ENCODE data around the gene MBP.

MBP gene

DNA sequence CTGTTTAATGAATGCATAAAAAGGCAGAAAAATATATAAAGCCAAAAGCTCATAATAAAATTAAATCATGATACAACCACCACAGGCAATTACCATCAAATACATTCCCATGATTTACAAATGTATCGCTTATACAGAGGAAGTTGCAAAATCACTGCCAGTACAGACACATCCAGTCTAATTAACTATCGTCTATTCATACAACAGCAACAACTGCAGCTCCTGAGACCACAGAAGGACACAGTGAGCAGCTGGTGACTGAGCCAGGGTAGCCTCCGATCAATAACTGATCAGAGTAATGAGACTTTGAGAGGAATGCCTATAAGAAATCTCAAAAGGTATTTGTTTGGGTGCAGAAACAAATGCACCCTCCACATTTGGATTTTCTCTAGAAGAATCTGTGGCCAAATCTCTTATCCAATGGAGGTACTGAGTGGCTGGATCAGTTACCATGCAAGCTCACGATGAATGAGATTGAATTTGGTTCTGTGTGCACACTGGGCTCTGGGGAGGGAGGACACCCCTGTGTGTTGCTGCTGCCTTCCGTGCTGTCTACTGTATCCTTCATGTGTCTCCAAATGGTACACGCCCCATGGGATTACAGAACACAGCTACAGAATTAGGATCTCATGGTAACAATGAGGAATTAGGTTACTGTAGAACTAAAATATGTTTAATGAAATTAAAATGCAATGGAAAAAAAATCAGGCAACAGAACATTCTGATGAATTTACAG is 119.6 kb downstream of the MBP start:
- CTCF ChIA-PET, result interaction anchor here (1.2 to 4.5 kb wide), 4 partner anchors 10 to 199 kb away, joined by 3 to 28 read pairs (median 13); no protein-coding TSS in a partner anchor
- POLR2A ChIA-PET, result no interaction called here
- no peak overlapping the region for H3K4me3 ChIP-seq (ENCODE audit: low read depth, low read length)
- no peak for DNase-seq (ENCODE audit: low read depth, low spot score)
- TF ChIP-seq, protein P1, sequence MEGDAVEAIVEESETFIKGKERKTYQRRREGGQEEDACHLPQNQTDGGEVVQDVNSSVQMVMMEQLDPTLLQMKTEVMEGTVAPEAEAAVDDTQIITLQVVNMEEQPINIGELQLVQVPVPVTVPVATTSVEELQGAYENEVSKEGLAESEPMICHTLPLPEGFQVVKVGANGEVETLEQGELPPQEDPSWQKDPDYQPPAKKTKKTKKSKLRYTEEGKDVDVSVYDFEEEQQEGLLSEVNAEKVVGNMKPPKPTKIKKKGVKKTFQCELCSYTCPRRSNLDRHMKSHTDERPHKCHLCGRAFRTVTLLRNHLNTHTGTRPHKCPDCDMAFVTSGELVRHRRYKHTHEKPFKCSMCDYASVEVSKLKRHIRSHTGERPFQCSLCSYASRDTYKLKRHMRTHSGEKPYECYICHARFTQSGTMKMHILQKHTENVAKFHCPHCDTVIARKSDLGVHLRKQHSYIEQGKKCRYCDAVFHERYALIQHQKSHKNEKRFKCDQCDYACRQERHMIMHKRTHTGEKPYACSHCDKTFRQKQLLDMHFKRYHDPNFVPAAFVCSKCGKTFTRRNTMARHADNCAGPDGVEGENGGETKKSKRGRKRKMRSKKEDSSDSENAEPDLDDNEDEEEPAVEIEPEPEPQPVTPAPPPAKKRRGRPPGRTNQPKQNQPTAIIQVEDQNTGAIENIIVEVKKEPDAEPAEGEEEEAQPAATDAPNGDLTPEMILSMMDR (IDR thresholded peaks at IDR 0.05; ENCODE audit: insufficient read depth, low read length, missing control alignments), result no peak

DNA sequence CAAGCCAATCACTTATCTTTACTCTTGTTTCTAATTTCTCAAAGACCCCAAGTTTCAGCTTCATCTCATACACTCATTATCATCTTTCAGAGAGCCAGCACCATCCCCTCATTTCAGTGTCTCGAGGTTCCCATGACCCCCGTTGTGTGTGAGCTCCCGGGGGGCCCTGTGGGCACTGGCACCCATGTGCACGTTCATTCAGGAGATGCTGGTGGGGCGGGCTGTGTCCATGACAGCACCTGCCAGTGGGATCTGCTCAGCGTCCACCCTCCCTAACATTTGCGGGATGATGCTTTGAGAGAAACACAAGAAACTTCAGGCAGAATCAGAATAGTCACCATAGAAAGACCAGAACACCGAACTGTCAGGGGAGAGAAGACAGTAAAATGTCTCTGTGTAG is 120.5 kb downstream of the MBP start:
- no peak overlapping the region for H3K4me3 ChIP-seq (ENCODE audit: low read depth, low read length)
- DNase-seq (ENCODE audit: low read depth, low spot score), result no peak
- CTCF ChIA-PET, result interaction anchor here (1.2 to 4.5 kb wide), 4 partner anchors 9 to 200 kb away, joined by 3 to 28 read pairs (median 13); no protein-coding TSS in a partner anchor
- TF ChIP-seq, protein P1 (IDR thresholded peaks at IDR 0.05; ENCODE audit: insufficient read depth, low read length, missing control alignments), result no peak
- POLR2A ChIA-PET, result no interaction called here

DNA sequence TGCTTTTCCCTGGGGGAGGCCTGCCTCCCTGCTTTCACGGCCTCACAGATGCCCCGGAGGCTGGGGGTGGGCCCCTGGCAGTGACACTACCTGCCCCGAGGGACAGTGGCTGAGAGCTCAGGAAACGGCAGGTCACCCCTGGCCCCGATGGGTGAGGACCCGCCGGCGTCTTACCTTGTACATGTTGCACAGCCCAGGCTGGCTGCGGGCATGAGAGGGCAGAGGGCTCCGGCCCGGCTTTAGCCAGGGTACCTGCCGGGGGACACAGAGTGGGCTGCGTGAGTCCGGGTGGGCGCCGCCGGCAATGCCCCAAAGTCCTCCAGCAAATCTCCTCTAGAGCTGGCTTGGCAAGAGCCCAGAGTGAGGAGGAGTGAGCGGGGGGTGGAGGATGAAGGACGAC is 122.9 kb downstream of the MBP start:
- no peak for DNase-seq (ENCODE audit: low read depth, low spot score)
- TF ChIP-seq, protein P1 (IDR thresholded peaks at IDR 0.05; ENCODE audit: insufficient read depth, low read length, missing control alignments), result no peak
- ChIA-PET POLR2A (no interaction called here), CTCF (interaction anchor here (1.0 to 4.5 kb wide), 3 partner anchors 9 to 202 kb away, joined by 4 to 28 read pairs (median 18); no protein-coding TSS in a partner anchor)
- no peak overlapping the region for H3K4me3 ChIP-seq (ENCODE audit: low read depth, low read length)

DNA sequence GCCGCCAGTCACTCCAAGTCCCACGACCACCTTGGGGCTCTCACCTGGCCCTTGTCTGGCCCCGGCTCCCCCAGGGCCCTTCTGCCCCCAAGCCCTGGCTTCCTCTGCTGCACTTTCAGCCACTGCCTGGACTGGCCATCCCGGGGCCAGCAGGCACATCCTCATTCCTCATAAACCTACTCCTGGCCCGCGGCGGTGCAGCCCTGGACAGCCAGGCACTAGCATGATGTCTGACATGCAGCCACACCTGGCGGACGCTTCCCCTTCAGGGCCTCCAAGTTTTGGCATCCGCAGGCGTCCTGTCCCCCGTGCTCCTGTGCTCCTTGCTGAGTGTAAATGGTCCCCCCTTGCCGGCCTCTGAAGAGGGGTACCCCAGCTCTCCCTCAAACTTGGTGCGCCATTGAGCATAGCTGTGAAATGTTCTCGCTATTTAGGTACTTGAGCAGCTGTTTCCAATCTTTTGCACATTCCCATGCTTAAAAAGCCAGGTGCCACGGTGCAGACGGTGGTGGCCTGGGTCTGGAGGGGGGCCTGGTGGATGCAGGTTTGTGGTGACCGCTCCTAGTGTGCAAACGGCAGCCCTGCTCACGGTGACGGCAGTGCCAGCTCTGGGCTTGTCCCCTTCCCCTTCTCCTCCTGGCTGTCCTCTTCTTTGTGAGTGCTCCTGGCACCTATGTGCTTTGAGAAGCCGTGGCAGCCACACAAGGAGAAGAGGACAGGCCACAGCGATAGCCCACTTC is 123.8 kb downstream of the MBP start:
- POLR2A ChIA-PET, result no interaction called here
- no peak overlapping the region for H3K4me3 ChIP-seq (ENCODE audit: low read depth, low read length)
- TF ChIP-seq, protein P1 (IDR thresholded peaks at IDR 0.05; ENCODE audit: insufficient read depth, low read length, missing control alignments), result no peak
- CTCF ChIA-PET, result interaction anchor here (1.0 to 2.5 kb wide), 2 partner anchors 9 to 202 kb away, joined by 4 to 18 read pairs; no protein-coding TSS in a partner anchor
- DNase-seq (ENCODE audit: low read depth, low spot score), result no peak

DNA sequence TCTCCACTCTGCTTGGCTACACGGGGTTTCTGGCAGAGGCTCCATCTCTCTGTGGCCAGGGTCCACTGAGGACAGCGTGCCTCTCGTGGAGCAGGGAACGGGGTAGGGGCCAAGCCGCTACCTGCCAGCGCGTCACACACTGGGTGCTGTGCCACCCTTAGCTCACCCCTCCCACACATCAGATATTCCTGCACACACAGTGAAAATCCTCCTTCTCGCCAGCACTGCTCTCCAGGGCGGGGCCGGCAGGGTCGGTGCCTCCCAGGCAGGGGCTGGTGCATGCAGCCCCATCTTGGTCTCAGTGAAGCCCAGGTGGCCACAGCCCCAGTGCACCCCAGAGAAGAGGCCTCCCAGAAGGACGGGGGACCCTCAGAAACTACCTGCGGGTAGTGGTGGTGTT is 124.6 kb downstream of the MBP start:
- POLR2A ChIA-PET, result no interaction called here
- TF ChIP-seq, protein P1 (IDR thresholded peaks at IDR 0.05; ENCODE audit: insufficient read depth, low read length, missing control alignments), result no peak
- no peak overlapping the region for H3K4me3 ChIP-seq (ENCODE audit: low read depth, low read length)
- CTCF ChIA-PET, result interaction anchor here (1.5 kb wide), 1 partner anchor 15 kb away, joined by 6 read pairs; no protein-coding TSS in a partner anchor
- no peak for DNase-seq (ENCODE audit: low read depth, low spot score)

DNA sequence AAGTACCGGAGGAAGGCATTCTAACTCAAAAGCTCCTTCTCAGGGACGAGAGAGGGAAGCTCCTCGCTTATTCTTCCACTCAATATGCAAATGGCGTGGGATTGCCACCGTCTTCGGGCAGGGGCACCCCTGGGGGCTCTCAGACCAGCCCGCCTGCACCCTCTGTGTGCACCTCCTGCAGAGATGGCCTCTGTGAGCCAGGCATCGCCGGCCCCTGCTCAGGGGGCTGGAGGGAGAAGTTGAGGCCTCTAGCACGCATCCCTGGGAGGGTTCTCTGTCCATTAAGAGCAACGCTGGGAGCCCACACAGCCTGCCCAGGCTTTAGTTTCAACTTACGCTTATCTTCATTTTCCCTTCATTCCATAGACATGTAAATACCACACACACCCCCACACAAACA is 125.3 kb downstream of the MBP start:
- TF ChIP-seq, protein P1 (IDR thresholded peaks at IDR 0.05; ENCODE audit: insufficient read depth, low read length, missing control alignments), result no peak
- POLR2A ChIA-PET, result no interaction called here
- CTCF ChIA-PET, result interaction anchor here (1.5 to 4.9 kb wide), 2 partner anchors 16 to 204 kb away, joined by 6 to 64 read pairs; no protein-coding TSS in a partner anchor
- H3K4me3 ChIP-seq (ENCODE audit: low read depth, low read length), result no peak overlapping the region
- DNase-seq (ENCODE audit: low read depth, low spot score), result no peak

Measured in AG04449 (cell line).